ENCODE measurements around the gene FHIT. TPM values are rescaled to one million over a fixed set of nuclear protein-coding genes. Genes with fewer than 3 reads are reported as not detected.

The FHIT gene
- total RNA-seq, 4 donors from 2014 or later: 4.6 to 6.1 (median 5.7) TPM

- H3K27me3 ChIP-seq: no peaks in the 10 kb centered on the region
- no peaks in the 10 kb centered on the region for H3K36me3 ChIP-seq
- WGBS: 73% methylated on average over 6 of the region's 6 CpGs
- TF ChIP-seq EP300 (IDR thresholded peaks at IDR 0.05): no peak
- TF ChIP-seq POLR2AphosphoS5 (IDR thresholded peaks at IDR 0.05): no peak
- no peak for TF ChIP-seq POLR2A (IDR thresholded peaks at IDR 0.05; ENCODE audit: low read depth)
- no peak for TF ChIP-seq CTCF (IDR thresholded peaks at IDR 0.05)
- H3K27ac ChIP-seq (replicated peaks in 1 of 4): no peak overlapping the region
- no peak for DNase-seq (ENCODE audit: extremely low spot score)
- no peaks in the 10 kb centered on the region for H3K9me3 ChIP-seq
- no peak overlapping the region for H3K4me3 ChIP-seq
- H3K4me1 ChIP-seq: peaks cover 0 to 31% (median 24%) of the 10 kb centered on the region in 4 donors
- intact Hi-C loops (cut with DNase I): no loop called here
Measured at GRCh38 chr3:61226166-61226686, 25.0 kb downstream of the FHIT start.

GRCh38 chr3:61224823-61225222 is 26.4 kb downstream of the FHIT start:
- TF ChIP-seq POLR2A (IDR thresholded peaks at IDR 0.05; ENCODE audit: low read depth): no peak
- no peak for TF ChIP-seq EP300 (IDR thresholded peaks at IDR 0.05)
- no peak for TF ChIP-seq POLR2AphosphoS5 (IDR thresholded peaks at IDR 0.05)
- TF ChIP-seq CTCF (IDR thresholded peaks at IDR 0.05): no peak
- Histone ChIP-seq H3K9me3 (no peaks in the 10 kb centered on the region), H3K4me1 (peaks cover 0 to 33% (median 24%) of the 10 kb centered on the region in 4 donors), H3K27ac (replicated peaks in 1 of 4) (no peak overlapping the region), H3K4me3 (no peak overlapping the region), H3K36me3 (no peaks in the 10 kb centered on the region), H3K27me3 (no peaks in the 10 kb centered on the region)
- intact Hi-C loops (cut with DNase I): no loop called here
- DNase-seq (ENCODE audit: extremely low spot score): no peak
- WGBS: 90% methylated on average over 2 of the region's 2 CpGs

GRCh38 chr3:61223451-61223850 is 27.8 kb downstream of the FHIT start:
- H3K4me1 ChIP-seq: peaks cover 0 to 38% (median 24%) of the 10 kb centered on the region in 4 donors
- intact Hi-C loops (cut with DNase I): no loop called here
- H3K36me3 ChIP-seq: no peaks in the 10 kb centered on the region

GRCh38 chr3:61222467-61222866 is 28.8 kb downstream of the FHIT start:
- intact Hi-C loops (cut with DNase I): no loop called here
- Histone ChIP-seq H3K9me3 (peaks cover 0 to 1% (median under 1%) of the 10 kb centered on the region in 4 donors), H3K36me3 (no peaks in the 10 kb centered on the region), H3K4me1 (peaks cover 0 to 30% (median 14%) of the 10 kb centered on the region in 4 donors), H3K4me3 (no peak overlapping the region), H3K27me3 (no peaks in the 10 kb centered on the region), H3K27ac (replicated peaks in 1 of 4) (no peak overlapping the region)
- DNase-seq (ENCODE audit: extremely low spot score): no peak
- TF ChIP-seq CTCF (IDR thresholded peaks at IDR 0.05) (no peak), POLR2AphosphoS5 (IDR thresholded peaks at IDR 0.05) (no peak), POLR2A (IDR thresholded peaks at IDR 0.05; ENCODE audit: low read depth) (no peak), EP300 (IDR thresholded peaks at IDR 0.05) (no peak)
- 76% methylated on average over 7 of the region's 7 CpGs for WGBS

More at GRCh38 chr3:61223451-61223850, 27.8 kb downstream of the FHIT start:
- Histone ChIP-seq H3K27ac (replicated peaks in 1 of 4) (no peak overlapping the region), H3K27me3 (no peaks in the 10 kb centered on the region), H3K4me3 (no peak overlapping the region), H3K9me3 (no peaks in the 10 kb centered on the region)
- DNase-seq (ENCODE audit: extremely low spot score): no peak
- 72% methylated on average over 2 of the region's 2 CpGs for WGBS
- TF ChIP-seq POLR2A (IDR thresholded peaks at IDR 0.05; ENCODE audit: low read depth) (no peak), EP300 (IDR thresholded peaks at IDR 0.05) (no peak), POLR2AphosphoS5 (IDR thresholded peaks at IDR 0.05) (no peak), CTCF (IDR thresholded peaks at IDR 0.05) (no peak)

All from esophagus muscularis mucosa (tissue), 4 donors.